Hematopoietic multipotent progenitor cell treated with erythropoietin and hydrocortisone succinate and interleukin-3 and kit ligand, for 4 days (in vitro differentiated cells): ENCODE measurements around the gene FUT1.
"Not testable (repeated sequence)": the region's sequence is repeated elsewhere in the genome, so short reads cannot be mapped to it uniquely, and the experiment has no call there.

Experiments used
- DNase-seq: peaks from one replicate; pipeline ENCODE4 v3.0.0-alpha.2; 2015

FUT1 gene

DNA sequence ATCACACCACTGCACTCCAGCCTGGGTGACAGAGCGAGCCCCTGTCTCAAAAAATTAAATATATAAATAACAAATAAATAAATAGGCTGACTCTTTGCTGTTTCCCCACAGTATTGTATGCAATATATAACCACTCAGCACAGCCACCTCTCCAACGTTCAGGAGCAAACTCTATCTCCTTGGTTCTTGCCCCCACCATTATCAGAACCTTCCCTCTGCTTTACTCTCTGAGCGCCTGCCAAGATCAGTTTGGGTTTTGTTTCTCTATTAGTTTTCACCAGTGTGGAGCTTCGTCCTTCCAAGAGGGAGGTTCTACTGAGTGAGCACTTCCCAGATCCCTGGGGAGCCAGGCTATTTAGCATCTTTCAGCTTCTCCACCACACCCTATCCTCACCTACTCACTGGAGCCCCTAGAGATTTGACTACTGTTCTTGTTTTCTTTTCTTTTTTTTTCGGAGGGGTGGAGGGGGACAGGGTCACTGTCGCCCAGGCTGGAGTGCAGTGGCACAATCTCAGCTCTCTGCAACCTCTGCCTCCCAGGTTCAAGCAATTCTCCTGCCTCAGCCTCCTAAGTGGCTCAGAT, 15.8 kb upstream of the FUT1 start:
- DNase-seq: not testable (repeated sequence)

- DNase-seq: peak; percentile 80
Observed at GRCh38 chr19:48765816-48766215, 13.4 kb upstream of the FUT1 start.

DNA sequence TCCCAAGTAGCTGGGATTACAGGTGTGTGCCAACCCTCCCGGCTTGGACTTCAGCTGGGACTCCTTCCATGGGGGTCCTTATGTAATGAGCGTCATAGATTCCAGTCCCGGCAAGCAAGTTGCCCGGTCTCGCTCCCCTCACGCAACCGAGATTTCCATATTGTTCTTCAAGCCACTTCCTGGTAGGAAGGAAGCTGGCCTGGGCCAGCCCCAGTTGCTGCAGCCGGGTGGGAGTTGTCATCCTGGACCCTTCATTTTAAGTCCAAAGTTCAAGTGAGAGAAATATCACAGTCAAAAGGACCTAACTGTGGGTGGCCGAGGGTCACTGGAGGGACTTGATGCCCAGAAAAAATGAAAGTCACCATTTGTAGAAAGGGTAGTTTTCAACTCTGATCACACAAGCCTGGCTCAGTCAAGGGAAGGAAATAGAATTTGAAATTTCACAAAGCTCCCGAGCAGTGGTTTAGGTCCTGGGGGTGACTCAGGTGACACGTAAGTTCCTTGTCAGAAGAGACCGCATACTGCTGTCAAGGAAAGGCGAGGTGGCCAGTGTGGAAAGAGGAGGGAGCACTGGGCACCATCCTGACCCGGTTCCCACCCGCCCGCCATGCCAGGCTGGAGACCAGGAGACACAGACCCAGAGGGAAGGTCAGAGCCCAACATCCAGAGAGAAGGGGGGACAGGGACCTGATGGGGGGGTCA, 8.2 kb upstream of the FUT1 start:
- no peak for DNase-seq

GRCh38 chr19:48757741-48758144, 5.3 kb upstream of the FUT1 start:
- no peak for DNase-seq

GRCh38 chr19:48757089-48757675, 4.7 kb upstream of the FUT1 start:
- no peak for DNase-seq

DNA sequence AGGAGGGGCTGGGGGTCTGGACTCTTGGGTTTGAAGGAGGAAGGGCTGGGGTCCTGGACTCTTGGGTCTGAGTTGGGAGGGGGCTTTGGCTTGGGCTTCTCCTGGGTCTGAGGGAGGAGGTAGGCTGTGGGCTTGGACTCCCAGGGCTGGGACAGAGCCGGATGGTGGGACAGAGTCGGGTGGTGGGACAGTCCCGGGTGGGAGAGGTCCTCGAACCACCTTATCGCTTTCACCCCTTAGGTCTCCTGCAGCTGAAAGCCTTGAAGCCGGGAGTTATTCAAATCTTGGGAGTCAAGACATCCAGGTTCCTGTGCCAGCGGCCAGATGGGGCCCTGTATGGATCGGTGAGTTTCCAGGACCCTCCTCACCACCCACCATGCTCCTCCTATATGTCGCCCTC, 4.2 kb upstream of the FUT1 start:
- no peak for DNase-seq

DNA sequence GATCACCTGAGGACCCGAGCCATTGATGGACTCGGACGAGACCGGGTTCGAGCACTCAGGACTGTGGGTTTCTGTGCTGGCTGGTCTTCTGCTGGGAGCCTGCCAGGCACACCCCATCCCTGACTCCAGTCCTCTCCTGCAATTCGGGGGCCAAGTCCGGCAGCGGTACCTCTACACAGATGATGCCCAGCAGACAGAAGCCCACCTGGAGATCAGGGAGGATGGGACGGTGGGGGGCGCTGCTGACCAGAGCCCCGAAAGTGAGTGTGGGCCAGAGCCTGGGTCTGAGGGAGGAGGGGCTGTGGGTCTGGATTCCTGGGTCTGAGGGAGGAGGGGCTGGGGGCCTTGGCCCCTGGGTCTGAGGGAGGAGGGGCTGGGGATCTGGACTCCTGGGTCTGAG, 3.8 kb upstream of the FUT1 start:
- DNase-seq: no peak

DNA sequence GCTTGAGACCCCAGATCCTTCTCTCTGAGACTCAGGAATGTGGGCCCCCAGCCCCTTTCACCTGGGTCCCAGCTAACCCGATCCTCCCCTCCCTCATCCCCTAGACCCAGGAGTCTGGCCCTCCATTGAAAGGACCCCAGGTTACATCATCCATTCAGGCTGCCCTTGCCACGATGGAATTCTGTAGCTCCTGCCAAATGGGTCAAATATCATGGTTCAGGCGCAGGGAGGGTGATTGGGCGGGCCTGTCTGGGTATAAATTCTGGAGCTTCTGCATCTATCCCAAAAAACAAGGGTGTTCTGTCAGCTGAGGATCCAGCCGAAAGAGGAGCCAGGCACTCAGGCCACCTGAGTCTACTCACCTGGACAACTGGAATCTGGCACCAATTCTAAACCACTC, 3.3 kb upstream of the FUT1 start:
- no peak for DNase-seq

- DNase-seq: no peak
Observed at GRCh38 chr19:48755084-48755641, 2.7 kb upstream of the FUT1 start, which contains the start of gene FGF21. FGF21 (plus strand) TSS chr19:48755524; CDS start chr19:48756237, 713 bp downstream.

- DNase-seq: peak; percentile 73
Observed at GRCh38 chr19:48751845-48752495, 471 bp downstream of the FUT1 start.

- DNase-seq: no peak
Observed at GRCh38 chr19:48750771-48751504, 1.5 kb downstream of the FUT1 start.

DNA sequence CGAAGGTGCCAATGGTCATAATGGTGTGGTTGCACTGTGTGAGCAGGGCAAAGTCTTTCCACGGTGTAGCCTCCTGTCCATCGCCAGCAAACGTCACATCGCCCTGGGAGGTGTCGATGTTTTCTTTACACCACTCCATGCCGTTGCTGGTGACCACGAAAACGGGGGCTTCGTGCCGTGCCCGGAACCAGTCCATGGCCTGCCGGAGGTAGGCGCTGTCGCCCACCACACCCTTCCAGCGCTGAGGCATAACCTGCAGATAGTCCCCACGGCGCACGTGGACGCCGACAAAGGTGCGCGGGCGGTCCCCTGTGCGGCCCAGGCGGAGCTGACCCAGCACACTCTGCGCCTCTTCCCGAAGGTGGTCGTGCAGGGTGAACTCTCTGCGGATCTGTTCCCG, 2.1 kb downstream of the FUT1 start:
- no peak for DNase-seq

- DNase-seq: no peak
Observed at GRCh38 chr19:48749571-48750198, 2.8 kb downstream of the FUT1 start.

DNA sequence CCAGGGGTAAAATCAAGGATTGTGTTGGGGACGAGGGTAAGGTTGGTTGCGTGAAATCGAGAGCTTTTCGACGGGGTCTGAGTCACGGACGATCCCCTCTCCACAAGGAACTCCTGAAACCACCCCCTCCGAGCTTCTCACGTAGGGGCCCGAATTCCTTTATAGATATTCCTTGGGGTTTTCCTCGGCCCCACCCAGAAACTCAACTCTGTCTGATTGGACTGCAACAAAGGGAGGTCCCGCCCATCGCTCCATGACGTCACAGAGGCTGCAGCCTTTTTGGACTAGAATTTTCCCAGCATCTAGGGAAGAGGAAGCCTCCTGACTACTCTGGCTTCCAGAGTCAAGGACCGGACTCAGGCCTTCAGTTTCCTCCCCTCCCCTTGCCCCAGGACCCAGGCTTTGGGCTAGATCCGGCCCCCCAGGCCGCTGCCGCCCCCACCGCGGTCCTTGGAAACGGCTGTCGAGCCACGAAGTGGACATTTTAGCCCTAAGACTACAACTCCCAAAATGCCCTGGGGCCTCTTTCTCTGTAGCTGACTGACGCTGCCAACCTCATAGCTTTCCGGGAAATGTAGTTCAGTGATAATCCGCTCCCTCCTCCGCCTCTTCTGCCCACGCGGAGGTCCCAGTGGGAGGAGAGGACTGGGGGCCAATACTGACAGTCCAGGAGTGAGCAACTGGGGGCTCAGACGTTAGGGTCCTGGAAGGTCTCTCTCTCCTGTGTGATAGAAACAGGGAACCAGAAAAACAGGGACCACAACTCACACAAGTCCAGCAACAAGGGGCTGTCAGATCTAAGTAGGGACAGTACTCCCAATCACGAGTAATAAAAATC, 5.5 kb downstream of the FUT1 start, which contains the start of gene IZUMO1:
TSS of gene IZUMO1 (minus strand) at position 172 of the 838 bp plus-strand sequence. CDS start 1,050 bp downstream, outside the sequence.
- DNase-seq: peak; percentile 94

DNA sequence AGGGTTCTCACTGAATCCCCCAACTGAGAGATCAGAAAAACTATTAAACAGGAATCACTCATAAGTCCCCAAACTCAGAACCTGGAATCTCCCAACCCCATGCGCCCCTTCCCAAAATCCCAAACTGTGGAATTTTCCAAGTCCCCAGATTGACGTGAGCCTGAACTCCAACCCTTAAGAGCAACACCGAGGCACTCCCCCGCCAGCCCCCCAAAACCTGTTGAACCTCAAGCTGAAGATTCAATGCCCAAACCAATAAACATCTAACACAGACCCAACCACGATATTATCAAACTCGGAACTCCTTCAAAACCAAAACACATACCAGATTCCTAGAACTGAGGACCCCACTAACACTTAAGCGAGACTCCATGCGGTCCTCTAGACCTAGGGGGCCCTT, 6.3 kb downstream of the FUT1 start:
- DNase-seq: no peak

DNA sequence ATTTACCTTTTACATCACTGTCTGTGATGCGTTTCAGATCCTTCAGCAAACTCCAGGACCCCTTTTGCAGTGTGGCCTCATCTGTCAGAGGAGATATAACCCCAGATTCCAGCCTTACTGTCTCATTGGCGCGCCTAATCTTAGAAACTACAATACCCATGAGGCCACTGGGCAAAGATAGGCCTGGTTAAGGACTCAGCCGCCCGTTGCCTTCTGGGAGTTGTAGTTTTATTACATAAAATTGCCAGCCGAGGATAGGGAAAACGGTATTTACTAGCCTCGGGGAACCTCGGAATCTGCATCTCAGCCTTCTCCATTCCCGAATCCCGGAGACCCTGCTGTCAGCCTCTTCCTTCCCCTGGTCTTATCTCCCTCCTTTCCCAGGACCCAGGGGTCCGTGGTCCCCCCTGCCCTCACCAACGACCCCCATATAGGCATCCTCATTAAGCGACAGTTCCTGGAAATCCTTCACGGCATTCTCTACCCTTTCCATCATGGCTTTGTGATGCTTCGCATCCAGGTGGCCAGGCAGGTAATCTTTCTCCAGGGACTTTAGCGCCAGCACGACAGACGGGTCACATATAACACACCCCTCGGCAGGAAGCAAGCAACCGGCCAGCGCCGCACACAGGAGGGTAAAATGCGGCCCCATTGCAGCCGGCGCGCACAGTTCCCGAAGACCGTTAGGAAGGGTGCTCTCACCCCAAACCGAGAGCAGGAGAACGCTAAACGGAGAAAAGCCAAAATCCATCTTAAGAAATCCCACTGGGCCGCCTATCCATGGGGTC, 7.0 kb downstream of the FUT1 start:
- peak; percentile 93 for DNase-seq

GRCh38 chr19:48742096-48742495, 10.3 kb downstream of the FUT1 start:
- no peak for DNase-seq

- DNase-seq: peak; percentile 89
Observed at GRCh38 chr19:48741129-48741999, 11.1 kb downstream of the FUT1 start.
